Stimulated activated naive B cell treated with anti-CD40 and anti-IgM and Interleukin-4, amounts not matched to agents 10 μg/mL and 1 μg/mL and 100 μg/mL, for 72 hours (primary cell): ENCODE results near the gene PAPPA.

Experiments used
- ATAC-seq, 2 donors: fragments of 150-1000 bp; cut with Tn5 transposase; replicated peaks; 2 replicates each; pipeline ENCODE4 v1.10.0; 2021; ENCODE audit warnings: moderate library complexity in 1 of 2
- DNase-seq: peaks from one replicate; pipeline ENCODE4 v3.0.0; 2021
- H3K27ac Mint-ChIP-seq: one replicate; pipeline ENCODE4 v1.8.0; 2022; ENCODE audit warnings: mild to moderate bottlenecking, mixed read lengths
- H3K27me3 Mint-ChIP-seq, 2 donors: one replicate each; pipeline ENCODE4 v1.8.0; 2022; ENCODE audit warnings: mixed read lengths in 2 of 2
- H3K36me3 Mint-ChIP-seq, 2 donors: one replicate each; pipeline ENCODE4 v1.8.0; 2022; ENCODE audit warnings: mixed read lengths in 2 of 2, mild to moderate bottlenecking in 1 of 2
- H3K4me1 Mint-ChIP-seq, 2 donors: one replicate each; pipeline ENCODE4 v1.8.0; 2022; ENCODE audit warnings: mixed read lengths in 2 of 2, mild to moderate bottlenecking in 1 of 2
- H3K4me3 Mint-ChIP-seq, 2 donors: one replicate each; pipeline ENCODE4 v1.8.0; 2022; ENCODE audit warnings: mild to moderate bottlenecking in 2 of 2, mixed read lengths in 2 of 2, moderate library complexity in 1 of 2
- H3K9me3 Mint-ChIP-seq, 2 donors: one replicate each; pipeline ENCODE4 v1.8.0; 2022; ENCODE audit warnings: mixed read lengths in 2 of 2, mild to moderate bottlenecking in 1 of 2

PAPPA gene

GRCh38 chr9:116208417-116209232, 55.0 kb downstream of the PAPPA start:
- no peak for ATAC-seq
- Mint-ChIP-seq H3K36me3 (no peaks in the 10 kb centered on the region), H3K27ac (no peak overlapping the region)

GRCh38 chr9:116209414-116210116, 56.0 kb downstream of the PAPPA start:
- H3K4me1 Mint-ChIP-seq, result no peaks in the 10 kb centered on the region
- no peak for ATAC-seq
- no peak overlapping the region for H3K4me3 Mint-ChIP-seq
- no peaks in the 10 kb centered on the region for H3K27me3 Mint-ChIP-seq
- no peak overlapping the region for H3K27ac Mint-ChIP-seq
- H3K36me3 Mint-ChIP-seq, result no peaks in the 10 kb centered on the region
- no peaks in the 10 kb centered on the region for H3K9me3 Mint-ChIP-seq
- DNase-seq, result no peak

More at GRCh38 chr9:116208417-116209232, 55.0 kb downstream of the PAPPA start:
- Mint-ChIP-seq H3K27me3 (no peaks in the 10 kb centered on the region), H3K4me1 (no peaks in the 10 kb centered on the region), H3K9me3 (no peaks in the 10 kb centered on the region), H3K4me3 (no peak overlapping the region)
- DNase-seq, result no peak

- H3K27ac Mint-ChIP-seq, result no peak overlapping the region
- no peaks in the 10 kb centered on the region for H3K27me3 Mint-ChIP-seq
- DNase-seq (no peak), ATAC-seq (no peak)
- peaks cover 0 to 5% of the 10 kb centered on the region in 2 donors for H3K9me3 Mint-ChIP-seq
- no peaks in the 10 kb centered on the region for H3K36me3 Mint-ChIP-seq
- H3K4me3 Mint-ChIP-seq, result no peak overlapping the region
- H3K4me1 Mint-ChIP-seq, result no peaks in the 10 kb centered on the region
Measured at GRCh38 chr9:116212986-116213692, 59.5 kb downstream of the PAPPA start.

GRCh38 chr9:116213693-116214047, 60.1 kb downstream of the PAPPA start:
- no peak for ATAC-seq
- Mint-ChIP-seq H3K27me3 (no peaks in the 10 kb centered on the region), H3K27ac (no peak overlapping the region), H3K4me3 (no peak overlapping the region), H3K36me3 (no peaks in the 10 kb centered on the region), H3K4me1 (no peaks in the 10 kb centered on the region), H3K9me3 (peaks cover 0 to 5% of the 10 kb centered on the region in 2 donors)
- no peak for DNase-seq

- Mint-ChIP-seq H3K36me3 (no peaks in the 10 kb centered on the region), H3K4me3 (no peak overlapping the region), H3K9me3 (peaks cover 4 to 13% of the 10 kb centered on the region in 2 donors), H3K27ac (no peak overlapping the region), H3K4me1 (no peaks in the 10 kb centered on the region), H3K27me3 (no peaks in the 10 kb centered on the region)
- no peak for ATAC-seq
- no peak for DNase-seq
Measured at GRCh38 chr9:116218399-116218798, 64.8 kb downstream of the PAPPA start.

GRCh38 chr9:116219686-116220085, 66.1 kb downstream of the PAPPA start:
- Mint-ChIP-seq H3K4me3 (no peak overlapping the region), H3K4me1 (no peaks in the 10 kb centered on the region), H3K27ac (no peak overlapping the region)

GRCh38 chr9:116223926-116224325, 70.3 kb downstream of the PAPPA start:
- ATAC-seq, result no peak
- no peaks in the 10 kb centered on the region for H3K36me3 Mint-ChIP-seq

More at GRCh38 chr9:116219686-116220085, 66.1 kb downstream of the PAPPA start:
- no peaks in the 10 kb centered on the region for H3K36me3 Mint-ChIP-seq
- no peak for ATAC-seq
- H3K27me3 Mint-ChIP-seq, result no peaks in the 10 kb centered on the region
- peaks cover 8 to 13% of the 10 kb centered on the region in 2 donors for H3K9me3 Mint-ChIP-seq
- no peak for DNase-seq

GRCh38 chr9:116230051-116230632, 76.6 kb downstream of the PAPPA start:
- H3K27me3 Mint-ChIP-seq, result no peaks in the 10 kb centered on the region
- no peaks in the 10 kb centered on the region for H3K36me3 Mint-ChIP-seq
- ATAC-seq, result no peak
- peaks cover 0 to 2% of the 10 kb centered on the region in 2 donors for H3K9me3 Mint-ChIP-seq
- no peak overlapping the region for H3K4me3 Mint-ChIP-seq
- H3K4me1 Mint-ChIP-seq, result no peaks in the 10 kb centered on the region
- DNase-seq, result no peak
- no peak overlapping the region for H3K27ac Mint-ChIP-seq

More at GRCh38 chr9:116223926-116224325, 70.3 kb downstream of the PAPPA start:
- no peaks in the 10 kb centered on the region for H3K27me3 Mint-ChIP-seq
- peaks cover 10% of the 10 kb centered on the region in 2 donors for H3K9me3 Mint-ChIP-seq
- no peak overlapping the region for H3K4me3 Mint-ChIP-seq
- H3K4me1 Mint-ChIP-seq, result no peaks in the 10 kb centered on the region
- DNase-seq, result no peak
- H3K27ac Mint-ChIP-seq, result no peak overlapping the region

GRCh38 chr9:116232424-116233159, 79.0 kb downstream of the PAPPA start:
- Mint-ChIP-seq H3K27me3 (no peaks in the 10 kb centered on the region), H3K27ac (no peak overlapping the region), H3K4me1 (no peaks in the 10 kb centered on the region), H3K9me3 (no peaks in the 10 kb centered on the region), H3K36me3 (no peaks in the 10 kb centered on the region), H3K4me3 (no peak overlapping the region)
- no peak for ATAC-seq
- DNase-seq, result no peak

- DNase-seq (no peak), ATAC-seq (no peak)
- H3K27me3 Mint-ChIP-seq, result no peaks in the 10 kb centered on the region
- H3K27ac Mint-ChIP-seq, result no peak overlapping the region
- no peaks in the 10 kb centered on the region for H3K36me3 Mint-ChIP-seq
- no peak overlapping the region for H3K4me3 Mint-ChIP-seq
- no peaks in the 10 kb centered on the region for H3K4me1 Mint-ChIP-seq
- H3K9me3 Mint-ChIP-seq, result no peaks in the 10 kb centered on the region
Measured at GRCh38 chr9:116233160-116233530, 79.6 kb downstream of the PAPPA start.

- Mint-ChIP-seq H3K4me3 (no peak overlapping the region), H3K9me3 (no peaks in the 10 kb centered on the region), H3K36me3 (no peaks in the 10 kb centered on the region), H3K27me3 (no peaks in the 10 kb centered on the region), H3K27ac (no peak overlapping the region), H3K4me1 (no peaks in the 10 kb centered on the region)
- DNase-seq (no peak), ATAC-seq (no peak)
Measured at GRCh38 chr9:116234081-116234480, 80.5 kb downstream of the PAPPA start.

- no peak for DNase-seq
- H3K4me1 Mint-ChIP-seq, result no peaks in the 10 kb centered on the region
- ATAC-seq, result no peak
- H3K4me3 Mint-ChIP-seq, result no peak overlapping the region
- no peaks in the 10 kb centered on the region for H3K9me3 Mint-ChIP-seq
- H3K27ac Mint-ChIP-seq, result no peak overlapping the region
- no peaks in the 10 kb centered on the region for H3K36me3 Mint-ChIP-seq
- no peaks in the 10 kb centered on the region for H3K27me3 Mint-ChIP-seq
Measured at GRCh38 chr9:116236979-116237378, 83.4 kb downstream of the PAPPA start.

GRCh38 chr9:116237456-116237855, 83.9 kb downstream of the PAPPA start:
- ATAC-seq (no peak), DNase-seq (no peak)
- no peaks in the 10 kb centered on the region for H3K9me3 Mint-ChIP-seq
- H3K36me3 Mint-ChIP-seq, result no peaks in the 10 kb centered on the region
- H3K27me3 Mint-ChIP-seq, result no peaks in the 10 kb centered on the region
- H3K4me1 Mint-ChIP-seq, result no peaks in the 10 kb centered on the region
- H3K4me3 Mint-ChIP-seq, result no peak overlapping the region
- H3K27ac Mint-ChIP-seq, result no peak overlapping the region

GRCh38 chr9:116238225-116238624, 84.6 kb downstream of the PAPPA start:
- ATAC-seq, result no peak
- Mint-ChIP-seq H3K27me3 (no peaks in the 10 kb centered on the region), H3K4me1 (no peaks in the 10 kb centered on the region), H3K36me3 (no peaks in the 10 kb centered on the region), H3K9me3 (no peaks in the 10 kb centered on the region), H3K27ac (no peak overlapping the region), H3K4me3 (no peak overlapping the region)
- DNase-seq, result no peak
